ENCODE results near the gene SLC35B2. TPM values are rescaled to one million over a fixed set of nuclear protein-coding genes. Genes with fewer than 3 reads are reported as not detected.

Gene SLC35B2
- polyA plus RNA-seq, 1 of the 3 experiments (the other 2 are of a cell fraction): 125 TPM

DNA sequence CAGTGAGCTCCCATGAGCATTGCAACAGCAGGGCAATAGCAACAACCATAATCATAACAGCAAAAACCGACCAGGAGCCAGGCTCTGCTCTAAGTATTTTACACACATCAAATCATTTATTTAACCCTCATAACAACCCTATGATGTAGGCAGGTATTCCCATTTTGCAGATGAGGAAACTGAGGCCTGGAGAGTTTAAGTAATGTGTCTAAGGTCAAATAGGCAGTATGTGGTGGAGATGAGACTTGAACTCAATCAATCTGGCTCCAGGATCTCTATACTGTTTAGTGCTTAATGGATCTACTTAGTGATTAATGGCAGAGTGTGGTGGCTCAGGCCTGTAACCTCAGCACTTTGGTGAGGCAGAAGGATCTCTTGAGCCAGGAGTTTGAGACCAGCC lies 16.3 kb upstream of the SLC35B2 start:
- Histone ChIP-seq H3K79me2 (ENCODE audit: insufficient read depth) (no peaks in the 10 kb centered on the region), H3K9ac (no peak overlapping the region), H3K4me2 (no peak overlapping the region), H3K27ac (ENCODE audit: low read depth in 2 of 2, low read length in 1 of 2) (no peak overlapping the region), H3F3A (replicated peaks; ENCODE audit: insufficient read depth) (peaks cover 7% of the 10 kb centered on the region), H2AFZ (ENCODE audit: low read depth) (no peak overlapping the region), H3K36me3 (replicated peaks in 1 of 2; ENCODE audit: control insufficient read depth in 1 of 2, insufficient read depth in 2 of 2, low read length in 1 of 2) (no peaks in the 10 kb centered on the region), H3K27me3 (ENCODE audit: insufficient read depth) (peaks cover 31% of the 10 kb centered on the region), H3K4me1 (ENCODE audit: control insufficient read depth in 1 of 2, insufficient read depth in 2 of 2, low read depth in 1 of 2, low read length in 1 of 2) (peaks cover 0 to 15% of the 10 kb centered on the region in 2 experiments; a peak in 1 of 4 replicates), H3K4me3 (ENCODE audit: low read depth in 2 of 2, low read length in 1 of 2) (no peak overlapping the region), H3K9me2 (no peaks in the 10 kb centered on the region), H4K20me1 (ENCODE audit: insufficient read depth) (no peaks in the 10 kb centered on the region), H3K9me3 (no peaks in the 10 kb centered on the region)
- CTCF ChIA-PET: interaction anchor here (1.6 to 1.8 kb wide), 2 partner anchors 31 to 39 kb away, joined by 4 to 9 read pairs; partner anchors contain the start of gene AARS2
- no peak for TF ChIP-seq YY1 (IDR thresholded peaks at IDR 0.05; ENCODE audit: low read depth)
- DNase-seq: no peak
- WGBS (ENCODE audit: low lambda C conversion rate): 0% methylated on average over 1 of the region's 1 CpG
- POLR2A ChIA-PET: no interaction called here

DNA sequence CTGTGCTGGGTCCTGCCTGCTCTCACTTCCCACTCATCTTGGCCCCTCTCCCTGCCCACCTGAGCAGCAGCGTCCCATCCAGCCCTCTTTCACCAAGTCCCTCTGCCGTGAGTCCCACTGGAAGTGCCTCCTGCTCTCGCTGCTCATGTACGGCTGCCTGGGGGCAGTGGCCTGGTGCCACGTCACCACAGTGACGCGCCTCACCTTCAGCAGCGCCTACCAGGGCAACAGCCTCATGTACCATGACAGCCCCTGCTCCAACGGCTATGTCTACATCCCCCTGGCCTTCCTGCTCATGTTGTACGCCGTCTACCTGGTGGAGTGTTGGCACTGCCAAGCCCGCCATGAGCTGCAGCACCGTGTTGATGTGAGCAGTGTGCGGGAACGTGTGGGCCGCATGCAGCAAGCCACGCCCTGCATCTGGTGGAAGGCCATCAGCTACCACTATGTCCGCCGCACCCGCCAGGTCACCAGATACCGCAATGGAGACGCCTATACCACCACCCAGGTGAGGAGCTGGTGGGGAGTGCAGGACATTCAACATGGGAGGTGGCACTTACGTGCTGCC lies 15.8 kb upstream of the SLC35B2 start:
- peak; percentile 16 for DNase-seq
- WGBS (ENCODE audit: low lambda C conversion rate): 78% methylated on average over 20 of the region's 23 CpGs
- no peaks in the 10 kb centered on the region for H4K20me1 ChIP-seq (ENCODE audit: insufficient read depth)
- H3K9ac ChIP-seq: no peak overlapping the region
- no peaks in the 10 kb centered on the region for H3K9me3 ChIP-seq
- ChIA-PET CTCF (interaction anchor here (1.8 kb wide), 1 partner anchor 32 kb away, joined by 9 read pairs; no protein-coding TSS in a partner anchor), POLR2A (no interaction called here)
- H3F3A ChIP-seq (replicated peaks; ENCODE audit: insufficient read depth): peaks cover 7% of the 10 kb centered on the region
- H3K27ac ChIP-seq (ENCODE audit: low read depth in 2 of 2, low read length in 1 of 2): no peak overlapping the region
- H3K4me3 ChIP-seq (ENCODE audit: low read depth in 2 of 2, low read length in 1 of 2): no peak overlapping the region
- H3K79me2 ChIP-seq (ENCODE audit: insufficient read depth): no peaks in the 10 kb centered on the region
- peaks cover 0 to 21% of the 10 kb centered on the region in 2 experiments; a peak in 1 of 4 replicates for H3K4me1 ChIP-seq (ENCODE audit: control insufficient read depth in 1 of 2, insufficient read depth in 2 of 2, low read depth in 1 of 2, low read length in 1 of 2)
- H3K36me3 ChIP-seq (replicated peaks in 1 of 2; ENCODE audit: control insufficient read depth in 1 of 2, insufficient read depth in 2 of 2, low read length in 1 of 2): no peaks in the 10 kb centered on the region
- no peak overlapping the region for H3K4me2 ChIP-seq
- TF ChIP-seq TAF1 (IDR thresholded peaks at IDR 0.05; ENCODE audit: borderline replicate concordance, low read depth, low read length) (no peak), RXRA (IDR thresholded peaks at IDR 0.05; ENCODE audit: borderline replicate concordance, low read depth) (no peak), FOXM1 (IDR thresholded peaks at IDR 0.05; ENCODE audit: low read depth) (no peak), NRF1 (IDR thresholded peaks at IDR 0.05; ENCODE audit: low read depth, low read length) (no peak), JUND (IDR thresholded peaks at IDR 0.05) (no peak)
- TF ChIP-seq, protein P1, sequence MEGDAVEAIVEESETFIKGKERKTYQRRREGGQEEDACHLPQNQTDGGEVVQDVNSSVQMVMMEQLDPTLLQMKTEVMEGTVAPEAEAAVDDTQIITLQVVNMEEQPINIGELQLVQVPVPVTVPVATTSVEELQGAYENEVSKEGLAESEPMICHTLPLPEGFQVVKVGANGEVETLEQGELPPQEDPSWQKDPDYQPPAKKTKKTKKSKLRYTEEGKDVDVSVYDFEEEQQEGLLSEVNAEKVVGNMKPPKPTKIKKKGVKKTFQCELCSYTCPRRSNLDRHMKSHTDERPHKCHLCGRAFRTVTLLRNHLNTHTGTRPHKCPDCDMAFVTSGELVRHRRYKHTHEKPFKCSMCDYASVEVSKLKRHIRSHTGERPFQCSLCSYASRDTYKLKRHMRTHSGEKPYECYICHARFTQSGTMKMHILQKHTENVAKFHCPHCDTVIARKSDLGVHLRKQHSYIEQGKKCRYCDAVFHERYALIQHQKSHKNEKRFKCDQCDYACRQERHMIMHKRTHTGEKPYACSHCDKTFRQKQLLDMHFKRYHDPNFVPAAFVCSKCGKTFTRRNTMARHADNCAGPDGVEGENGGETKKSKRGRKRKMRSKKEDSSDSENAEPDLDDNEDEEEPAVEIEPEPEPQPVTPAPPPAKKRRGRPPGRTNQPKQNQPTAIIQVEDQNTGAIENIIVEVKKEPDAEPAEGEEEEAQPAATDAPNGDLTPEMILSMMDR (IDR thresholded peaks at IDR 0.05): no peak
- H2AFZ ChIP-seq (ENCODE audit: low read depth): no peak overlapping the region
- H3K27me3 ChIP-seq (ENCODE audit: insufficient read depth): peaks cover 36% of the 10 kb centered on the region
- no peaks in the 10 kb centered on the region for H3K9me2 ChIP-seq

DNA sequence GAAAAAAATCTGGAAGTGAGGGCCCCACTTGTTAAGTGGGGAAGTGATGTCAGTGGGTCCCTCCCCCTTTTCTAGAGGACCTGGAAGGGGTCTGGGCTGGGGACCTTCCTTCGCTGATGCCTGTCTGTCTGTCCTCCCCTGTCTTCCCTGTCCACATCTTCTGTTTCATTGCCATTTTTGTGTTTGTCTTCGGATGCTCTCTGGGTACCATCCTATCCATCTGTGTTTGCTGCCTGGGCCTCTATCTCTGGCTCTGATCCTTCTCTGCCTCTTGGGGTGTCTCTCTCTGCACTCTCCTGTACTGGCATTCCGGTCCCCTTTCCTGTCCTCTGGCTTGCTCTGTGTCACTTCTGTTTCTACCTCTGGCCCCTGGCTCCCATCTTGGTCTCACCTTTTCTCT lies 15.2 kb upstream of the SLC35B2 start:
- POLR2A ChIA-PET: no interaction called here
- Histone ChIP-seq H3K27me3 (ENCODE audit: insufficient read depth) (peaks cover 36% of the 10 kb centered on the region), H3K27ac (ENCODE audit: low read depth in 2 of 2, low read length in 1 of 2) (no peak overlapping the region), H3K4me1 (ENCODE audit: control insufficient read depth in 1 of 2, insufficient read depth in 2 of 2, low read depth in 1 of 2, low read length in 1 of 2) (peaks cover 0 to 21% of the 10 kb centered on the region in 2 experiments; a peak in 1 of 4 replicates), H3F3A (replicated peaks; ENCODE audit: insufficient read depth) (peaks cover 7% of the 10 kb centered on the region), H2AFZ (ENCODE audit: low read depth) (no peak overlapping the region), H3K4me3 (ENCODE audit: low read depth in 2 of 2, low read length in 1 of 2) (no peak overlapping the region), H3K9me3 (no peaks in the 10 kb centered on the region), H3K4me2 (no peak overlapping the region), H3K9ac (no peak overlapping the region), H4K20me1 (ENCODE audit: insufficient read depth) (no peaks in the 10 kb centered on the region), H3K79me2 (ENCODE audit: insufficient read depth) (no peaks in the 10 kb centered on the region), H3K9me2 (no peaks in the 10 kb centered on the region), H3K36me3 (replicated peaks in 1 of 2; ENCODE audit: control insufficient read depth in 1 of 2, insufficient read depth in 2 of 2, low read length in 1 of 2) (no peaks in the 10 kb centered on the region)
- 75% methylated on average over 3 of the region's 3 CpGs for WGBS (ENCODE audit: low lambda C conversion rate)
- CTCF ChIA-PET: interaction anchor here (7.2 to 9.1 kb wide), 2 partner anchors 30 to 63 kb away, joined by 220 to 238 read pairs; no protein-coding TSS in a partner anchor
- no peak for TF ChIP-seq RFX5 (IDR thresholded peaks at IDR 0.05; ENCODE audit: low read length)
- no peak for TF ChIP-seq RAD21 (IDR thresholded peaks at IDR 0.05; ENCODE audit: low read length)
- DNase-seq: no peak
